Bone marrow (tissue), 2 donors: Measurements from ENCODE around the gene CLPTM1.

Experiments
- DNase-seq, 2 donors: peaks; one replicate each; lab custom pipeline; 2025; lab: John Stamatoyannopoulos, UW

Gene CLPTM1

DNA sequence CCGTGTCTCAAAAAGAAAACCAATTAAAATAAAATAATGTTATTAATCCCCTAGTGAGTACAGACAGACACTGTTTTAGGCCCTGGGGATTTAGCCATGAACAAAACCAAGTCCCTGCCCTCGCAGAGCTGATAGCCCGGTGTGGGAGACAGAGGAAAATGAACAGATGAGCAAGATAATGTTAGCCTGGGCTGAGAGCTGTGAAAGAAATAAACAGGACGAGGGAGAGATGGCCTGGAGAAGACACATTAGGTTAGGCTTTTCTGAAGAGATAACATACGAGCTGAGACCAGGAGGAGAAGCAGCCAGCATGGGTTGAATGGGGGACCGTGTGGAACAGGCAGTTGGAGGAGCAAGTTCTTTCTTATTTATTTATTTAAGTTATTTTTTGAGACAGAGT lies 55.1 kb downstream of the CLPTM1 start:
- no peak for DNase-seq

DNA sequence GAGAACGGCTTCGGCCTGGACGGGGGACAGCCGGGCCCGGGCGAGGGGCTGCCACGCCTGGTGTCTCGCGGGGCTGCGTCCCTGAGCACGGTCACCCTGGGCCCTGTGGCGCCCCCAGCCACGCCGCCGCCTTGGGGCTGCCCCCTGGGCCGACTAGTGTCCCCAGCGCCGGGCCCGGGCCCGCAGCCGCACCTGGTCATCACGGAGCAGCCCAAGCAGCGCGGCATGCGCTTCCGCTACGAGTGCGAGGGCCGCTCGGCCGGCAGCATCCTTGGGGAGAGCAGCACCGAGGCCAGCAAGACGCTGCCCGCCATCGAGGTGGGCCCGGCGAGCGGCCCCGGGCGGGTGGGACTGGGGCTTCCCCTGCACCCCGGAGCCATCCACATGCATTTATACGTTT lies 56.8 kb downstream of the CLPTM1 start:
- DNase-seq: no peak

- DNase-seq: peak in 1 of 2 donors; percentile 73
Measured at GRCh38 chr19:45016388-45017314, 61.5 kb downstream of the CLPTM1 start.

DNA sequence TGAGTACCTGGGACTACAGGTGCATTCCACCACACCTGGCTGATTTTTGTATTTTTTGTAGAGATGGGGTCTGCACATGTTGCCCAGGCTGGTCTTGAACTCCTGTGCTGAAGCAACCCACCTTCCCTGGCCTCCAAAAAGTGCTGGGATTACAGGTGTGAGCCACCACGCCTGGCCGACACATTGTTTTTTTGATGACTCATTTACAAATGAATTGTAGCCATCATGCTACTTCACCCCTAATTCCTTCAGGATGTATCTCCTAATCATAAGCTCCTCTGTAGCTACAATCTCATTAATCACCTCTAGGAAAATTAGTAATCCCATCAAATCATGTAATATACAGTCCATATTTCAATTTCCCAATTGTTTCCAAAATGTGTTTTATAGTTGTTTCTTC lies 64.0 kb downstream of the CLPTM1 start:
- no peak for DNase-seq

DNA sequence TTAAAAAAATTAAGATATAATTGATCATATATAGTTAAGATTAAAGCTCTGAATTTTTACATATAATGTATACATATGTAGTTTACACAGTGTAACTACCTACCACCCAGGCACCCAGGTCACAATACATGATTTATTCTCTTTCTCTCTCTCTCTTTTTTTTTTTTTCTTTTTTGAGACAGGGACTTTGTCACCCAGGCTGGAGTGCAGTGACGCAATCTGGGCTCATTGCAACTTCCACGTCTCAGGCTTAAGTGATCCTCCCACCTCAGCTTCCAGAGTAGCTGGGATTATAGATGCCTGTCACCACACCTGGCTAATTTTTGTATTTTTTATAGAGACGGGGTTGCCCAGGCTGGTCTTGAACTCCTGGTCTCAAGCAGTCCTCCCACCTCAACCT lies 64.9 kb downstream of the CLPTM1 start:
- DNase-seq: no peak

DNA sequence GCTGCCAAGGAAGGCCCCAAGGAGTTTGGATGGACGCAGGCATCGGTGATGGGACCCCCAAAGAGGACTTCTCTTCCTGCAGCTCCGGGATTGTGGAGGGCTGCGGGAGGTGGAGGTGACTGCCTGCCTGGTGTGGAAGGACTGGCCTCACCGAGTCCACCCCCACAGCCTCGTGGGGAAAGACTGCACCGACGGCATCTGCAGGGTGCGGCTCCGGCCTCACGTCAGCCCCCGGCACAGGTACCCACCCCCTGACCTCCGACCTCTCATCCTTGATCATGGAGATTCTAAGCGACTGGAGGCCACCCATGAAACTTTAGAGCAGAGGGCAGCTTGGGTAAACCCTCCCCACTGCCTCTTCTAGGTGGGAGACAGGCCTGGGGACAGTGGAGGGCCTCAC lies 66.8 kb downstream of the CLPTM1 start:
- DNase-seq: no peak

GRCh38 chr19:45023048-45023447 lies 67.9 kb downstream of the CLPTM1 start:
- no peak for DNase-seq

DNA sequence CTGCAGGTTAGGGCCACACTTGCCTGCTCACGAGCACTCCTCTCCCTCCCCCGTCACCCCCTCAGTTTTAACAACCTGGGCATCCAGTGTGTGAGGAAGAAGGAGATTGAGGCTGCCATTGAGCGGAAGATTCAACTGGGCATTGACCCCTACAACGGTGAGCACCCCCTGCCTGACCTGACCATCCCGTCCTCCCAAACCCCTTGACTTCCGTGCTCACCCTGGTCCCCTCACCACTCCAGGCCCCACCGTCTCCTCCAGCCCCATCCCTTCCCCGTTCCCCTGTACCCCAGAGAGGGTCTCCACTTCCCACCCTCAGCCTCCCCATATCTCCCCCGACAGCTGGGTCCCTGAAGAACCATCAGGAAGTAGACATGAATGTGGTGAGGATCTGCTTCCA lies 70.1 kb downstream of the CLPTM1 start:
- DNase-seq: no peak

DNA sequence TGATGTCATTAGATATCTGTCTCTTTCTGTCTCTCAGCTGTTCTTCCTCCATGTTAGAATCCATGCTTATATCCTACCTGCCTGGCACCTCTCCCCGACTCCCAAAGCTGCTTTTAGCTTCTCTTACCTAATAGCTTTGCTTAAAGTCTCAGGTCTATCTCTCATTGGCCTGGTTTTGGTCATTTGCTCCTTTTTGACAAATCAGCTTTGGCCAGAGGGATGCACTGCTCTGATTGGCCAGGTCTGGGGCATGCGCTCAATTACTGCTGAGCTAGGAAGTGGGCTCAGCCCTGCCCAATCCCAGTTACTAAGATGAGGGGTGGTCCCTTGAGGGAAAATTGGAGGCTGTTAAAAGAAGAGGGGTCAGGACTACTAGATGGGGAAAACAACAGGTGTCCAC lies 72.2 kb downstream of the CLPTM1 start:
- DNase-seq: no peak

DNA sequence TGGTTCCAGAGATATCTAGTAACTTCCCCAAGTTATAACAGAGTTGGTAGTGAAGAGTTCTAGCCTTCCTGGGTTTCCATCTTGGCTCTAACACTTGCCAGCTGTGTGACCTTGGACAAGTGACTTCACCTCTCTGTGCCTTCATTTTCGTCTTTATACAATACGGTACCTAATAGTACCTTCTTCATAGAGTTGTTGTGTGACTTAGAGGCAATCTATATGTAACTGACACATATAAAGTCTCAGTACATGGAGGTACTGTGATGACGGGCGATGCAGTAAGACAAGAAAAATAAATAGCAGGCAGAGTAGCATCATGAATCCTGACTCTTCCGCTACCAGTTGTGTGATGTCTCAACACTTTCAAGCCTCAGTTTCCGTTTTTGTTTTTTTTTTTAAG lies 75.6 kb downstream of the CLPTM1 start:
- DNase-seq: no peak

DNA sequence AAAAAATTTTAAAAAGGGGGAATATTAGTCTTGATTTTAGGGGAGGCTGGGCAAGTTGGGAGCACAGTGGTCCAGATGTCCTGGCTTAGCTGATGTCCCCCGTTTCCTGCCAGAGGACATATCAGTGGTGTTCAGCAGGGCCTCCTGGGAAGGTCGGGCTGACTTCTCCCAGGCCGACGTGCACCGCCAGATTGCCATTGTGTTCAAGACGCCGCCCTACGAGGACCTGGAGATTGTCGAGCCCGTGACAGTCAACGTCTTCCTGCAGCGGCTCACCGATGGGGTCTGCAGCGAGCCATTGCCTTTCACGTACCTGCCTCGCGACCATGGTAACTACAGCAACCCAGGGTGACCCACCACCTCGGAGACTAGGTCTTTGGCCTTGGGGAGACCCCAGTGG lies 77.2 kb downstream of the CLPTM1 start:
- no peak for DNase-seq

DNA sequence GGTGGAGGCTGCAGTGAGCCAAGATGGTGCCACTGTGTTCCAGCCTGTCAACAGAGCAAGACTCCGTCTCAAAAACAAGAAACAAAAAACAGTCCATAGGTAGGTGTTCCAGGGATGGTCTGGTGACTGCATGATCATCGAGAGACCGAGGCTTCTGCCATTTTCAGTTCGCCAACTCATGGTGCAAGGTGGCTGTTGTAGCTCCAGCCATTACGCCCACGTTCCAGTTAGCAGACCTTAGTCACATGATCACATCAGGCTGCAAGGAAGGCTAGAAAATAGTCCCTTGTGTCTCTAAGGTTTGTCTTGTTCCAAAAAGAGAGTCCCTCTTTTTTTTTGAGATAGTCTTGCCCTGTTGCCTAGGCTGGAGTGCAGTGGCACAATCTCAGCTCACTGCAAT lies 80.6 kb downstream of the CLPTM1 start:
- no peak for DNase-seq

GRCh38 chr19:45037393-45038169 lies 82.4 kb downstream of the CLPTM1 start:
- DNase-seq: no peak

DNA sequence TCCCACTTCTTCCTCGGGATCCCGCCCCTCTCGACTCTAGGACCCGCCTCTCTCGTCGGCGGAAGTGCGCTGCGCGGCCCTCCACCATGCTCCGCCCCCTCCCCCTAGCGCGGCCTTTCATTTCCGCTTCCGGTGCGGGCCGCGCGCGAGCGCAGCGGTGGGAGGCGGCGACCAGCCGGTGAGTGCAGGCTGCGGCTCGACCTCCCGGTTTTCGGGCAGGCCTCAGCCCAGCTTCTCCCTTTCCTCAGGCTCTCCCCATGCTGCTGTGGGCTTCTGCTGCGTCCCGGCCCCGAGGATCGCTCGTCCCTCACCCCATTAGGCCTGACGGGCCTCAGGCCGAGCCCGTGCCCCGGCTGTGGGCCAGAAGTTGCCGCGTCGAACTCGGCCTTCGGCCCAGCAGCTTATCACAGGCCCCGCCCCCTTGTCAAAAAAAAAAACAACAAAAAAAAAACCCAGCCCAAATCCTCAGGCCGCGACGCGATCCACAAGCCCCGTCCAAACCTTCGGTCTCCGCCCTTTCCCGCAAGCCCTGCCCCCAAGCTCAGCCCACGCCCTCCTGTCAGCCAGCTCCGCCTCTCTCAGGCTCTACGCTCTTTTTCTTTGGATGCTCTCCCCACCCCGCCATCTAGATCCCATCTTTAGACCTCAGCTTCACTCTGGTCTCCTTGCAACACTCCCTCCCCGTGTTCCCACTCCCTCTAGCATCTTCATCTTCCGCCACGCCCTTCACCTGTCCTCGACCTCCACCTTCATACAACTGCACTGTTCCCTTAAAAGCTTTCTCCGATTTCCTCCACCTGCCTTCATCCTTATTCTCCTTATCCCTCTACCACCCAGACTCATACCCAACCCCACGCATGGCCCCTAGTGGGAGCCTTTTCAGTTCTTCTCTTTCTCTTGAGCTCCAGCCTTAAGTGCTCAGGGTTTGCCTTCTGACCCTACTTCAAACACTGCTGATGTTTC lies 84.0 kb downstream of the CLPTM1 start, which contains the start of gene CLASRP:
Gene CLASRP, plus strand, starts transcription at position 115 of the 963 bp plus-strand sequence. CDS start 1,168 bp downstream, outside the sequence.
- DNase-seq: peak; percentile 80 to 81

GRCh38 chr19:45040059-45040771 lies 85.0 kb downstream of the CLPTM1 start:
- no peak for DNase-seq

- DNase-seq: no peak
Measured at GRCh38 chr19:45041125-45041524, 85.9 kb downstream of the CLPTM1 start.
